ENCODE results near the gene GPHN.

The GPHN gene

GRCh38 chr14:67168110-67168441, 660.1 kb downstream of the GPHN start:
- H2AFZ ChIP-seq, result no peak overlapping the region
- H3K9me3 ChIP-seq (ENCODE audit: control insufficient read depth, low read length), result no peaks in the 10 kb centered on the region
- no peaks in the 10 kb centered on the region for H3K36me3 ChIP-seq (ENCODE audit: control insufficient read depth, insufficient read depth, low read length)
- no peak overlapping the region for H3K4me2 ChIP-seq (ENCODE audit: low read length)
- no peaks in the 10 kb centered on the region for H3K27me3 ChIP-seq (ENCODE audit: control insufficient read depth, insufficient read depth, low read length)
- H3K9ac ChIP-seq, result no peak overlapping the region
- H3K27ac ChIP-seq, result no peak overlapping the region
- H3K4me3 ChIP-seq (ENCODE audit: low read depth, low read length), result no peak overlapping the region
- no peak for TF ChIP-seq CTCF (IDR thresholded peaks at IDR 0.05)
- no peaks in the 10 kb centered on the region for H3K79me2 ChIP-seq
- no peaks in the 10 kb centered on the region for H3K4me1 ChIP-seq

GRCh38 chr14:67170660-67171059, 662.7 kb downstream of the GPHN start:
- Histone ChIP-seq H3K4me1 (no peaks in the 10 kb centered on the region), H3K9ac (no peak overlapping the region), H3K27ac (no peak overlapping the region), H3K4me3 (ENCODE audit: low read depth, low read length) (no peak overlapping the region), H3K4me2 (ENCODE audit: low read length) (no peak overlapping the region), H3K79me2 (no peaks in the 10 kb centered on the region), H3K27me3 (ENCODE audit: control insufficient read depth, insufficient read depth, low read length) (no peaks in the 10 kb centered on the region), H2AFZ (no peak overlapping the region), H3K9me3 (ENCODE audit: control insufficient read depth, low read length) (no peaks in the 10 kb centered on the region), H3K36me3 (ENCODE audit: control insufficient read depth, insufficient read depth, low read length) (no peaks in the 10 kb centered on the region)
- no peak for TF ChIP-seq CTCF (IDR thresholded peaks at IDR 0.05)

GRCh38 chr14:67172056-67172455, 664.1 kb downstream of the GPHN start:
- H3K36me3 ChIP-seq (ENCODE audit: control insufficient read depth, insufficient read depth, low read length), result no peaks in the 10 kb centered on the region

GRCh38 chr14:67172520-67172919, 664.6 kb downstream of the GPHN start:
- no peak overlapping the region for H3K9ac ChIP-seq
- no peak overlapping the region for H2AFZ ChIP-seq
- no peaks in the 10 kb centered on the region for H3K79me2 ChIP-seq
- H3K4me3 ChIP-seq (ENCODE audit: low read depth, low read length), result no peak overlapping the region
- H3K36me3 ChIP-seq (ENCODE audit: control insufficient read depth, insufficient read depth, low read length), result no peaks in the 10 kb centered on the region
- no peak overlapping the region for H3K27ac ChIP-seq
- no peaks in the 10 kb centered on the region for H3K27me3 ChIP-seq (ENCODE audit: control insufficient read depth, insufficient read depth, low read length)
- no peaks in the 10 kb centered on the region for H3K9me3 ChIP-seq (ENCODE audit: control insufficient read depth, low read length)
- no peak overlapping the region for H3K4me2 ChIP-seq (ENCODE audit: low read length)
- no peak for TF ChIP-seq CTCF (IDR thresholded peaks at IDR 0.05)
- no peaks in the 10 kb centered on the region for H3K4me1 ChIP-seq

More at GRCh38 chr14:67172056-67172455, 664.1 kb downstream of the GPHN start:
- H3K4me1 ChIP-seq, result no peaks in the 10 kb centered on the region
- no peak overlapping the region for H3K4me2 ChIP-seq (ENCODE audit: low read length)
- H3K27me3 ChIP-seq (ENCODE audit: control insufficient read depth, insufficient read depth, low read length), result no peaks in the 10 kb centered on the region
- H3K4me3 ChIP-seq (ENCODE audit: low read depth, low read length), result no peak overlapping the region
- no peak overlapping the region for H3K9ac ChIP-seq
- H3K27ac ChIP-seq, result no peak overlapping the region
- no peak overlapping the region for H2AFZ ChIP-seq
- TF ChIP-seq CTCF (IDR thresholded peaks at IDR 0.05), result no peak
- no peaks in the 10 kb centered on the region for H3K79me2 ChIP-seq
- H3K9me3 ChIP-seq (ENCODE audit: control insufficient read depth, low read length), result no peaks in the 10 kb centered on the region

- Histone ChIP-seq H3K9me3 (ENCODE audit: control insufficient read depth, low read length) (no peaks in the 10 kb centered on the region), H2AFZ (no peak overlapping the region), H3K4me3 (ENCODE audit: low read depth, low read length) (no peak overlapping the region), H3K4me1 (no peaks in the 10 kb centered on the region), H3K36me3 (ENCODE audit: control insufficient read depth, insufficient read depth, low read length) (no peaks in the 10 kb centered on the region), H3K79me2 (no peaks in the 10 kb centered on the region), H3K4me2 (ENCODE audit: low read length) (no peak overlapping the region), H3K27ac (no peak overlapping the region), H3K9ac (no peak overlapping the region), H3K27me3 (ENCODE audit: control insufficient read depth, insufficient read depth, low read length) (no peaks in the 10 kb centered on the region)
- no peak for TF ChIP-seq CTCF (IDR thresholded peaks at IDR 0.05)
Measured at GRCh38 chr14:67173719-67174118, 665.8 kb downstream of the GPHN start.
